OCI-LY1 (cell line): ENCODE measurements around the gene SHISA5.
"Not testable (repeated sequence)": the region's sequence is repeated elsewhere in the genome, so short reads cannot be mapped to it uniquely, and the experiment has no call there.

Experiments used
- H2AFZ ChIP-seq: fragments of 200-600 bp; sonication (generic), shearing (Covaris generic); 2 replicates; pipeline ENCODE4 v1.6.0; 2014; ENCODE audit warnings: antibody characterized with exemption, mild to moderate bottlenecking, low read length
- H3F3A ChIP-seq: fragments of 200-600 bp; sonication (generic), shearing (Covaris generic); 2 replicates; pipeline ENCODE4 v1.6.0; 2014; ENCODE audit warnings: mild to moderate bottlenecking, antibody characterized with exemption, low read length, moderate library complexity; ENCODE audit not compliant: insufficient read depth
- H3K27ac ChIP-seq: fragments of 200-600 bp; sonication (generic); 2 replicates; pipeline ENCODE4 v1.5.1; 2014; ENCODE audit warnings: low read length, mixed run types, mild to moderate bottlenecking, low read depth; ENCODE audit not compliant: poor library complexity, severe bottlenecking
- H3K27me3 ChIP-seq: fragments of 200-600 bp; sonication (generic); 2 replicates; pipeline ENCODE4 v1.6.0; 2014; ENCODE audit warnings: antibody characterized with exemption, mild to moderate bottlenecking, low read length, moderate library complexity; ENCODE audit not compliant: insufficient read depth
- H3K36me3 ChIP-seq: fragments of 200-600 bp; sonication (generic); 2 replicates; pipeline ENCODE4 v1.6.1; 2014; ENCODE audit warnings: mild to moderate bottlenecking, antibody characterized with exemption, low read length, moderate library complexity, mixed read lengths; ENCODE audit not compliant: insufficient read depth
- H3K4me1 ChIP-seq: fragments of 200-600 bp; sonication (generic); 2 replicates; pipeline ENCODE4 v1.5.1; 2014; ENCODE audit warnings: mild to moderate bottlenecking, low read length, moderate library complexity; ENCODE audit not compliant: insufficient read depth, severe bottlenecking
- H3K4me2 ChIP-seq: fragments of 200-600 bp; sonication (generic), shearing (Covaris generic); 2 replicates; pipeline ENCODE4 v1.6.1; 2014; ENCODE audit warnings: low read length
- H3K4me3 ChIP-seq: fragments of 200-600 bp; sonication (generic); 2 replicates; pipeline ENCODE4 v1.5.1; 2014; ENCODE audit warnings: low read length, low read depth, mild to moderate bottlenecking, mixed read lengths; ENCODE audit not compliant: poor library complexity, severe bottlenecking
- H3K79me2 ChIP-seq: fragments of 200-600 bp; shearing (Covaris generic); 2 replicates; pipeline ENCODE4 v1.6.1; 2016; ENCODE audit warnings: mixed run types, low read length, mixed read lengths; ENCODE audit not compliant: insufficient read depth
- H3K9ac ChIP-seq: fragments of 200-600 bp; sonication (generic), shearing (Covaris generic); 2 replicates; pipeline ENCODE4 v1.6.1; 2014; ENCODE audit warnings: mild to moderate bottlenecking, low read length, mixed read lengths
- H3K9me2 ChIP-seq: fragments of 200-600 bp; sonication (generic), shearing (Covaris generic); 2 replicates; pipeline ENCODE4 v1.6.1; 2014; ENCODE audit warnings: low read depth, mild to moderate bottlenecking, low read length, mixed read lengths
- H3K9me3 ChIP-seq: fragments of 200-600 bp; shearing (Covaris generic); 2 replicates; pipeline ENCODE4 v1.6.1; 2014; ENCODE audit warnings: low read length, mixed read lengths
- H4K20me1 ChIP-seq: fragments of 200-600 bp; sonication (generic), shearing (Covaris generic); 2 replicates; pipeline ENCODE4 v1.6.0; 2016; ENCODE audit warnings: mild to moderate bottlenecking, low read length; ENCODE audit not compliant: insufficient read depth
- CTCF ChIP-seq: fragments of 200-600 bp; sonication (generic), shearing (Covaris generic); IDR thresholded peaks from 2 replicates; pipeline ENCODE4 v1.5.1; 2017; ENCODE audit warnings: mild to moderate bottlenecking, antibody characterized with exemption, low read length, moderate library complexity, mixed read lengths
- EZH2 ChIP-seq: fragments of 200-600 bp; sonication (generic), shearing (Covaris generic); IDR thresholded peaks from 2 replicates; pipeline ENCODE4 v1.8.0; 2017; ENCODE audit warnings: borderline replicate concordance, mixed run types, mild to moderate bottlenecking, antibody characterized with exemption, low read length, moderate library complexity, mixed read lengths

Gene SHISA5

GRCh38 chr3:48474619-48475018, 29.4 kb downstream of the SHISA5 start:
- Histone ChIP-seq H3K9ac (no peak overlapping the region), H3K4me1 (peaks cover 60% of the 10 kb centered on the region), H3K4me3 (no peak overlapping the region)

DNA sequence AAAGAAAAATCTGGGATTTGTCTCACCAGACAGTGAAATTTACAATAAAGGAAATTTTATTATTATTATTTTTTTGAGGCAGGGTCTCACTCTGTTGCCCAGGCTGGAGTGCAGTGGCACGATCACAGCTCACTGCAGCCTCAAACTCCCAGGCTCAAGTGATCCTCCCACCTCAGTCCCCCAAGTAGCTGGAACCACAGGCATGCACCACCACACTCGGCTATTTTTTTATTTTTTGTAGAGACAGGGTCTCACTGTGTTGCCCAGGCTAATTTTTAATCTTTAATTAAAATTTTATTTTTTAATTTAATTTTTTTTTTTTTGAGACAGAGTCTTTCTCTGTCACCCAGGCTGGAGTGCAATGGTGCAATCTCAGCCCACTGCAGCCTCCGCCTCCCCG, 29.9 kb downstream of the SHISA5 start:
- H3K4me3 ChIP-seq, H2AFZ ChIP-seq, H3F3A ChIP-seq, H3K9me2 ChIP-seq, H3K9me3 ChIP-seq, H3K27me3 ChIP-seq, H3K4me2 ChIP-seq, H3K9ac ChIP-seq, H4K20me1 ChIP-seq, H3K79me2 ChIP-seq: not testable (repeated sequence)
- H3K36me3 ChIP-seq = peaks cover 12% of the 10 kb centered on the region; the same call in 1 of the 2 replicates
- peak overlapping the region; percentile 86 for H3K27ac ChIP-seq
- peaks cover 60% of the 10 kb centered on the region for H3K4me1 ChIP-seq

More at GRCh38 chr3:48474619-48475018, 29.4 kb downstream of the SHISA5 start:
- H3F3A ChIP-seq = no peaks in the 10 kb centered on the region
- H3K36me3 ChIP-seq = peaks cover 6% of the 10 kb centered on the region; the same call in 1 of the 2 replicates
- no peak for TF ChIP-seq EZH2
- H3K27ac ChIP-seq = no peak overlapping the region
- H4K20me1 ChIP-seq = no peaks in the 10 kb centered on the region
- no peak overlapping the region for H3K4me2 ChIP-seq
- no peaks in the 10 kb centered on the region for H3K9me3 ChIP-seq
- no peaks in the 10 kb centered on the region for H3K27me3 ChIP-seq
- no peaks in the 10 kb centered on the region for H3K9me2 ChIP-seq
- no peak overlapping the region for H2AFZ ChIP-seq
- H3K79me2 ChIP-seq = no peaks in the 10 kb centered on the region

GRCh38 chr3:48473617-48473952, 30.4 kb downstream of the SHISA5 start:
- Histone ChIP-seq H3K4me1 (peaks cover 60% of the 10 kb centered on the region), H3K27ac (peak overlapping the region; percentile 86), H3K36me3 (peaks cover 16% of the 10 kb centered on the region; the same call in 1 of the 2 replicates), H3K9me3 (no peaks in the 10 kb centered on the region), H2AFZ (peak overlapping the region; percentile 9; the same call in 1 of the 2 replicates), H4K20me1 (no peaks in the 10 kb centered on the region), H3F3A (no peaks in the 10 kb centered on the region), H3K79me2 (no peaks in the 10 kb centered on the region), H3K4me2 (peak overlapping the region; percentile 67), H3K9me2 (no peaks in the 10 kb centered on the region), H3K4me3 (peak overlapping the region; percentile 66), H3K9ac (peak overlapping the region; percentile 74; the same call in 1 of the 2 replicates), H3K27me3 (no peaks in the 10 kb centered on the region)
- TF ChIP-seq EZH2 = no peak
- TF ChIP-seq CTCF = no peak

GRCh38 chr3:48472923-48473616, 30.9 kb downstream of the SHISA5 start:
- Histone ChIP-seq H3K27me3 (no peaks in the 10 kb centered on the region), H3K4me1 (peaks cover 60% of the 10 kb centered on the region), H3F3A (no peaks in the 10 kb centered on the region), H3K4me2 (peak overlapping the region; percentile 67), H3K79me2 (no peaks in the 10 kb centered on the region), H3K9me3 (no peaks in the 10 kb centered on the region), H3K9ac (peak overlapping the region; percentile 74), H3K9me2 (no peaks in the 10 kb centered on the region), H4K20me1 (no peaks in the 10 kb centered on the region), H3K27ac (peak overlapping the region; percentile 86), H3K4me3 (peak overlapping the region; percentile 66), H2AFZ (peak overlapping the region; percentile 9; the same call in 1 of the 2 replicates), H3K36me3 (peaks cover 21% of the 10 kb centered on the region; the same call in 1 of the 2 replicates)
- TF ChIP-seq CTCF (peak; percentile 73), EZH2 (no peak)
